CD4-positive, alpha-beta T cell treated with Interleukin-17A for 4 hours (primary cell): Measurements from ENCODE around the gene EPHA6.
"Not testable (repeated sequence)": the region's sequence is repeated elsewhere in the genome, so short reads cannot be mapped to it uniquely, and the experiment has no call there.

Experiments used
- DNase-seq: peaks from one replicate; pipeline ENCODE4 v3.0.0-alpha.2; 2020; ENCODE audit warnings: mixed read lengths

The EPHA6 gene

GRCh38 chr3:97297032-97297431 is 482.6 kb downstream of the EPHA6 start:
- DNase-seq, result no peak

- DNase-seq, result no peak
Measured at GRCh38 chr3:97301114-97301513, 486.7 kb downstream of the EPHA6 start.

GRCh38 chr3:97306226-97306625 is 491.8 kb downstream of the EPHA6 start:
- DNase-seq, result no peak

GRCh38 chr3:97338375-97338774 is 524.0 kb downstream of the EPHA6 start:
- no peak for DNase-seq

- DNase-seq, result no peak
Measured at GRCh38 chr3:97340940-97341339, 526.5 kb downstream of the EPHA6 start.

- no peak for DNase-seq
Measured at GRCh38 chr3:97347780-97348179, 533.4 kb downstream of the EPHA6 start.

GRCh38 chr3:97350971-97351370 is 536.6 kb downstream of the EPHA6 start:
- no peak for DNase-seq

- DNase-seq, result no peak
Measured at GRCh38 chr3:97353176-97353575, 538.8 kb downstream of the EPHA6 start.

GRCh38 chr3:97359977-97360376 is 545.6 kb downstream of the EPHA6 start:
- DNase-seq, result no peak

- no peak for DNase-seq
Measured at GRCh38 chr3:97360804-97361203, 546.4 kb downstream of the EPHA6 start.

GRCh38 chr3:97384583-97384982 is 570.2 kb downstream of the EPHA6 start:
- DNase-seq, result no peak

- no peak for DNase-seq
Measured at GRCh38 chr3:97388774-97389173, 574.4 kb downstream of the EPHA6 start.

GRCh38 chr3:97389936-97390335 is 575.5 kb downstream of the EPHA6 start:
- no peak for DNase-seq

- DNase-seq, result no peak
Measured at GRCh38 chr3:97391167-97391566, 576.8 kb downstream of the EPHA6 start.

GRCh38 chr3:97409612-97410011 is 595.2 kb downstream of the EPHA6 start:
- DNase-seq, result no peak

GRCh38 chr3:97421565-97421964 is 607.2 kb downstream of the EPHA6 start:
- no peak for DNase-seq

- DNase-seq, result no peak
Measured at GRCh38 chr3:97425002-97425401, 610.6 kb downstream of the EPHA6 start.

- DNase-seq, result no peak
Measured at GRCh38 chr3:97430601-97431000, 616.2 kb downstream of the EPHA6 start.

GRCh38 chr3:97432914-97433313 is 618.5 kb downstream of the EPHA6 start:
- no peak for DNase-seq

- DNase-seq, result no peak
Measured at GRCh38 chr3:97438131-97438530, 623.7 kb downstream of the EPHA6 start.

GRCh38 chr3:97439373-97439772 is 625.0 kb downstream of the EPHA6 start:
- DNase-seq, result no peak

- no peak for DNase-seq
Measured at GRCh38 chr3:97464035-97464434, 649.6 kb downstream of the EPHA6 start.

GRCh38 chr3:97470481-97470880 is 656.1 kb downstream of the EPHA6 start:
- no peak for DNase-seq

GRCh38 chr3:97479740-97480139 is 665.3 kb downstream of the EPHA6 start:
- no peak for DNase-seq

GRCh38 chr3:97480696-97481289 is 666.4 kb downstream of the EPHA6 start:
- DNase-seq, result not testable (repeated sequence)

GRCh38 chr3:97481416-97481815 is 667.0 kb downstream of the EPHA6 start:
- no peak for DNase-seq
